GM21786 (cell line): ENCODE results near the gene ATP2B2.
"Not testable (repeated sequence)": the region's sequence is repeated elsewhere in the genome, so short reads cannot be mapped to it uniquely, and the experiment has no call there.

ENCODE experiments used
- ATAC-seq: cut with Tn5 transposase; IDR thresholded peaks from one replicate; pipeline ENCODE4 v1.9.1; 2021; ENCODE audit not compliant: unreplicated experiment

ATP2B2 gene

GRCh38 chr3:10387881-10388609 lies 117.3 kb downstream of the ATP2B2 start:
- no peak for ATAC-seq

- ATAC-seq = no peak
These were observed 119.3 kb downstream of the ATP2B2 start for GRCh38 chr3:10386121-10386520.

GRCh38 chr3:10384541-10385360 lies 120.6 kb downstream of the ATP2B2 start:
- ATAC-seq = no peak

GRCh38 chr3:10383850-10384248 lies 121.5 kb downstream of the ATP2B2 start:
- no peak for ATAC-seq

- ATAC-seq = no peak
These were observed 122.2 kb downstream of the ATP2B2 start for GRCh38 chr3:10382892-10383849.

- ATAC-seq = not testable (repeated sequence)
These were observed 122.9 kb downstream of the ATP2B2 start for GRCh38 chr3:10382445-10382844.

GRCh38 chr3:10381336-10381735 lies 124.0 kb downstream of the ATP2B2 start:
- no peak for ATAC-seq

GRCh38 chr3:10380906-10381305 lies 124.5 kb downstream of the ATP2B2 start:
- ATAC-seq = no peak

- no peak for ATAC-seq
These were observed 125.4 kb downstream of the ATP2B2 start for GRCh38 chr3:10379961-10380360.

GRCh38 chr3:10379161-10379560 lies 126.2 kb downstream of the ATP2B2 start:
- no peak for ATAC-seq

- no peak for ATAC-seq
These were observed 126.6 kb downstream of the ATP2B2 start for GRCh38 chr3:10378742-10379141.

GRCh38 chr3:10378246-10378645 lies 127.1 kb downstream of the ATP2B2 start:
- ATAC-seq = no peak

GRCh38 chr3:10377148-10377725 lies 128.1 kb downstream of the ATP2B2 start:
- ATAC-seq = no peak

GRCh38 chr3:10376353-10376752 lies 129.0 kb downstream of the ATP2B2 start:
- no peak for ATAC-seq

- ATAC-seq = no peak
These were observed 129.9 kb downstream of the ATP2B2 start for GRCh38 chr3:10375296-10376053.

- no peak for ATAC-seq
These were observed 131.1 kb downstream of the ATP2B2 start for GRCh38 chr3:10374311-10374710.

- no peak for ATAC-seq
These were observed 131.6 kb downstream of the ATP2B2 start for GRCh38 chr3:10373686-10374261.

GRCh38 chr3:10371789-10372188 lies 133.6 kb downstream of the ATP2B2 start:
- no peak for ATAC-seq

- no peak for ATAC-seq
These were observed 134.2 kb downstream of the ATP2B2 start for GRCh38 chr3:10371167-10371566.

GRCh38 chr3:10370429-10370828 lies 135.0 kb downstream of the ATP2B2 start:
- no peak for ATAC-seq
